ENCODE measurements around the gene ZNF280D. TPM values are rescaled to one million over a fixed set of nuclear protein-coding genes. Genes with fewer than 3 reads are reported as not detected.
"Not testable (repeated sequence)": the region's sequence is repeated elsewhere in the genome, so short reads cannot be mapped to it uniquely, and the experiment has no call there.

Gene ZNF280D, protein sequence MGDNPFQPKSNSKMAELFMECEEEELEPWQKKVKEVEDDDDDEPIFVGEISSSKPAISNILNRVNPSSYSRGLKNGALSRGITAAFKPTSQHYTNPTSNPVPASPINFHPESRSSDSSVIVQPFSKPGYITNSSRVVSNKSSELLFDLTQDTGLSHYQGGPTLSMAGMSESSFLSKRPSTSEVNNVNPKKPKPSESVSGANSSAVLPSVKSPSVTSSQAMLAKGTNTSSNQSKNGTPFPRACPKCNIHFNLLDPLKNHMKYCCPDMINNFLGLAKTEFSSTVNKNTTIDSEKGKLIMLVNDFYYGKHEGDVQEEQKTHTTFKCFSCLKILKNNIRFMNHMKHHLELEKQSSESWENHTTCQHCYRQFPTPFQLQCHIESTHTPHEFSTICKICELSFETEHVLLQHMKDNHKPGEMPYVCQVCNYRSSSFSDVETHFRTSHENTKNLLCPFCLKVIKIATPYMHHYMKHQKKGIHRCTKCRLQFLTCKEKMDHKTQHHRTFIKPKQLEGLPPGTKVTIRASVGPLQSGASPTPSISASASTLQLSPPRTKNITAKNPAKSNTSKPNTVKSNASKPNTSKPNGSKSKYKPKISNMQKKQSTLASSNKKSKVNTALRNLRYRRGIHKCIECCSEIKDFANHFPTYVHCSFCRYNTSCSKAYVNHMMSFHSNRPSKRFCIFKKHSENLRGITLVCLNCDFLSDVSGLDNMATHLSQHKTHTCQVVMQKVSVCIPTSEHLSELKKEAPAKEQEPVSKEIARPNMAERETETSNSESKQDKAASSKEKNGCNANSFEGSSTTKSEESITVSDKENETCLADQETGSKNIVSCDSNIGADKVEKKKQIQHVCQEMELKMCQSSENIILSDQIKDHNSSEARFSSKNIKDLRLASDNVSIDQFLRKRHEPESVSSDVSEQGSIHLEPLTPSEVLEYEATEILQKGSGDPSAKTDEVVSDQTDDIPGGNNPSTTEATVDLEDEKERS
- 10 to 100 TPM; 10.7 to 18.6 (median 12.5) TPM for polyA plus RNA-seq

DNA sequence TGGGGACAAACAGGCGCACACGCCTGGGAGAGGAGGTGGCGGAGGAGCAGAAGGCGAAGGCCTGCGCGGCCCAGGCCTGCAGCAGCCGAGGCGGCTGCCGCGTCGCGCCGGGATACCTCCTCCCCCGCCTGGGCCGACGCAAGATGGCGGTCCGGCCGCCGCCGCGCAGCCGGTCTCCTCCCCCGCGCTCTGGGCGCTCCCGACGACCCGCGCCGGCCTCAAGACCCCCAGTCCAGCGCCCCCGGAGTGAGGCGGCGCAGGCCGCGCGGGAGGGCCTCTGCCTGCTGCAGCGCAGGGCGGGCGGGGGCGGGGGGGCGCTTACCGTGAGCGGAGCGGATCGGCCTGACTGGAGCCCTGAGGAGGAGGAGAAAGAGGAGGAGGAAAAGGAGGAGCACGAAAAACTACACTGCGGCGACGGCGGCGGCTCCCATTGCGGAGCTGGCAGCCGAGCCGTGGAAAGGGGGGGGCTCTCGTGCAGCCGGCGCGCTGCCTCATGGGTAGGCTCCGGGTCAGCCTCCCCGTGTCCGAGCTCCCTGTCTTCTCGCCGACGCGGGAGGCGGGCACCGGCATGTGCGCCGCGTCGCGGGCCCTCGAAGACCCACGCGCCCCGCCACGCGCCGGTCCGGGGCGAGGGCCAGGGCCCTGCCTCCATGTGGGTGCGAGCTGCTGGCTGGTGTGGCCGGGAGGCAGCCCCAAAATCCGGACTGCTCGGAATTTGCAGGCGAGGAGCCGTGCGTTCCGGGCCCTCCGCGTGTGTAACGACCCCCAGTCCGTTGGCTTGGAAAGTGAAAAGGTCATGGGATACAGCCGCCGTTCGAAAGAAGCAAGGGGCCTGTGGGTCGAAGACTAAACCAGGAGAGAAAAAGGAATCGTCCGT lies at the start of gene ZNF280D:
ZNF280D (minus strand) TSS at position 374 of the 877 bp plus-strand sequence. CDS start 26,400 bp downstream, outside the sequence.
- H3K27ac ChIP-seq (ENCODE audit: low read depth, low read length): peak within 1 kb of the TSS; percentile 96
- WGBS, 3 donors: 10 to 13% (median 11%) methylated on average over 72 to 101 of the region's 101 CpGs

DNA sequence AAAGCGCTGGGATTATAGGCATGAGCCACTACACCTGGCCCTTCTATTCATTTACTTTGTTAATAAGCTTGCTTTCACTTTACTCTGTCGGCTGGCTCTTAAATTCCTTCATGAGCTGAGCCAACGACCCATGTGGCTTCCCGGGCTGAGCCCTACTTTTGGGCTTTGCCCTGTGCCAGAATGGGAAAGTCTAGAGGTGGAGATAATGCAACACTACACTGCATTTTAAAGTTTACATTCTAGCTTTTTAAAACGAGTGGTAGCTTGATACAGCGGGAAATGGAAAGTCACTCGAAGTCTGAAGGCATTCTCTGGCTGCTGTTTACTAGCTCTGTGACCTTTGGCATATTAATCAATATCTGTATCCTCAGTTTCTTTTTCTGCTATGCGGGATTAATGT lies 49.0 kb upstream of the ZNF280D start:
- no peak overlapping the region for H3K27ac ChIP-seq (ENCODE audit: low read depth, low read length)
- WGBS, 3 donors: 75 to 93% (median 88%) methylated on average over 8 of the region's 8 CpGs

DNA sequence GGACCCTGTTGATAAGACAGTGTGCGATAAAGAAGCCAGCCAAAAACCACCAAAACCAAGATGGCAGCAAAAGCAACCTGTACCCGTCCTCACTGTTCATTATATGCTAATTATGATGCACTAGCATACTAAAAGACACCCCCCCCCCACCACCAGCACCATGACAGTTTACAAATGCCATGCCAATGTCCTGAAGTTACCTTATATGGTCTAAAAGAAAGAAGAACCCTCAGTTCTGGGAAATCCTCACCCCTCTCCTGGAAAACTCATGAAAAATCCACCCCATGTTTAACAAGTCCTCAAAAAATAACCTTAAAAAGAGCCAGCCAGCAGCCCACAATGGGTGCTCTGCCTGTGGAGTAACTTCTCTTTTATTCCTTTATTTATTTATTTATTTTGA lies 48.4 kb upstream of the ZNF280D start:
- WGBS, 3 donors: 92 to 96% (median 95%) methylated on average over 2 of the region's 2 CpGs
- no peak overlapping the region for H3K27ac ChIP-seq (ENCODE audit: low read depth, low read length)

DNA sequence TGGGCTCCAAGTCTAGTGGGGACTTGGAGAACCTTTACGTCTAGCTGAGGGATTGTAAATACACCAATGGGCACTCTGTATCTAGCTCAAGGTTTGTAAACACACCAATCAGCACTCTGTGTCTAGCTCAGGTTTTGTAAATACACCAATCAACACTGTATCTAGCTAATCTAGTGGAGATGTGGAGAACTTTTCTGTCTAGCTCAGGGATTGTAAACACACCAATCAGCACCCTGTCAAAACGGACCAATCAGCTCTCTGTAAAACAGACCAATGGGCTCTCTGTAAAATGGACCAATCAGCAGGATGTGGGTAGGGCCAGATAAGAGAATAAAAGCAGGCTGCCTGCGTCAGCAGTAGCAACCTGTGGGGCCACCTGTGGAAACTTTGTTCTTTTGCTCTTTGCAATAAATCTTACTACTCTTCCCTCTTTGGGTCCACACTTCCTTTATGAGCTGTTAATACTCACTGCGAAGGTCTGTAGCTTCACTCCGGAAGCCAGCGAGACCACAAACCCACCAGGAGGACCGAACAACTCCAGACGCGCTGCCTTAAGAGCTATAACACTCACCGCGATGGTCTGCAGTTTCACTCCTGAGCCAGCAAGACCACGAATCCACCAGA lies 46.9 kb upstream of the ZNF280D start:
- 65 to 91% (median 78%) methylated on average over 12 of the region's 12 CpGs for WGBS, 3 donors
- not testable (repeated sequence) for H3K27ac ChIP-seq (ENCODE audit: low read depth, low read length)

DNA sequence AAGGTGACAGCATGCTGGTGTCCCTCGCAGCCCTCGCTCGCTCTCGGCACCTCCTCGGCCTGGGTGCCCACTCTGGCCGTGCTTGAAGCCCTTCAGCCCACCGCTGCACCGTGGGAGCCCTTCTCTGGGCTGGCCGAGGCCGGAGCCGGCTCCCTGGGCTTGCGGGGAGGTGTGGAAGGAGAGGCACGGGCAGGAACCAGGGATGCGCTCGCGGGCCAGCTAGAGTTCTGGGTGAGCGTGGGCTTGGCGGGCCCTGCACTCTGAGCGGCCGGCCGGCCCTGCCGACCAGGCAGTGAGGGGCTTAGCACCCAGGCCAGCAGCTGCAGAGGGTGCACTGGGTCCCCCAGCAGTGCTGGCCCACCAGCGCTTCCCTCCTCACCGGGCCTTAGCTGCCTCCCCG lies 46.1 kb upstream of the ZNF280D start:
- not testable (repeated sequence) for H3K27ac ChIP-seq (ENCODE audit: low read depth, low read length)
- WGBS, 3 donors: 92 to 97% (median 97%) methylated on average over 19 to 25 of the region's 25 CpGs

DNA sequence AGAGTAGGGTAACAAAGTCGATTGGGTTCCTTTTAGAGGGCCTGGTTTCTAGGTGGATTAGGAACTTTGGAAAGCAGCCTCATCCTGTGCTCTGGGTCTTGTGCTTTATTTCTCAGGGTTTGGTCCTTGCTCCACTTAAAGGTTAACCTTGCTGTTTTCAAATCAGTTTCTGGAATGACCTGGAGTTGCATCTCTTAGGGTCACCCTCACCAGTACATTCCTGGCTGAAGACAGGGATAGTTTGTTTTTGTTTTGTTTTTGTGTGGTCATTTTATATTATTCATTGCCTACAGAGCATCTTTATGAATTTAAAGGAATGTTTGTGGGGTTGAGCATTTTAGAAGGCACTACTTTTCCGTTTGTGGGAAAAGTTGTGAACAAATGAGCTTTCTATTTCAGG lies 45.5 kb upstream of the ZNF280D start:
- 75 to 84% (median 80%) methylated on average over 2 of the region's 2 CpGs for WGBS, 3 donors
- H3K27ac ChIP-seq (ENCODE audit: low read depth, low read length): no peak overlapping the region

DNA sequence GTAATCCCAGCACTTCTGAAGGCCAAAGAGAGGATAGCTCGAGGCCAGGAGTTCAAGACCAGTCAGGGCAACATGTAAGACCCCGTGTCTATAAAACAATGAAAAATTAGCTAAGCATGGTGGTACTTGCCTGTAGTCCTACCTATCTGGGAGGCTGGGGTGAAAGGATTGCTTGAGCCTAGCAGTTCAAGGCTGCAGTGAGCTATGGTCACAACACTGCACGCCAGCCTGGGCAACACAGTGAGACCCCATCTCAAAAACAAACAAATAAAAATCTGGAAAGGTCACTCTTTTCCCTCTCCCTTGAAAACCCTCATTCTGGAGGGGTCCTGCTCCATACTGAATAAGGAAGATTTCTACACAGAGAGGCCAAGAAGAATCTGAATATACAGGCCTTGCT lies 43.5 kb upstream of the ZNF280D start:
- 85 to 96% (median 92%) methylated on average over 3 of the region's 3 CpGs for WGBS, 3 donors
- H3K27ac ChIP-seq (ENCODE audit: low read depth, low read length): no peak overlapping the region

DNA sequence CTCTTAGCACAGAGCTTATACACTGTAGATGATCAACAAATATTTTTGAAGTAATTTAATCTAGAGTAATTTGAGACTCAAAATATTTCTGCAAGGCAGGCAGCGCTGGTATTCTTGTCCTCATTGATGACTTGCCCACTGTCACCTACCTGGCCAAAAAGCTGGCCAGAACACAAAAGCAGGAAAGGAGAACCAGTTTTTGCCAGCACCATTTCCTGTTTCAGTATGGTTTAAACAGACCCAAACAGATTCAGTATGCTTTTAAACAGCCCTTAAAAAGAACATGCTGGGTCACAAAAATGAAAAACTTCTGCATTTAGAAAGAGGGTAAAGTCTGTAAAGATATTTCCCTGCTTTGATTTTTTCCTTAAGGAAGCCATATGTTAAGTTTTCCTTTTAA lies 42.3 kb upstream of the ZNF280D start:
- no peak overlapping the region for H3K27ac ChIP-seq (ENCODE audit: low read depth, low read length)

DNA sequence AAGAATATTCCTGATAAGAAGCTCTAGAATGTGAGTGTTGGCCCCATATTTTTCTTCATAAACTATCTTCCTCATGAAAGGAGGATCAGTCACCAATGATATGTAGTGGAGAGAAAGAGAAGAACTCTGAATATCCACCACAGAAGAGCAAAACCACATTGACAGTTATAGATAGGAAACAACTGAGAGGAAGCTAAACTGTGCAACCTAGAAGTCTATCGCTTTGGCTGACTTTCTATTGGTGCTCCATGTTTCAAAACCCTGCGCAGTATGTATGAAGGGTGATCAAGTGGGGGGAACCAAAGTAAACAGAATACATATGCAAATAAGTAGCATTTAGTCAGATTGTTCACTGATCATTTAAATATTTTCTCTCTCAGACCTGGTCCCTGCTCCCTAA lies 41.0 kb upstream of the ZNF280D start:
- no peak overlapping the region for H3K27ac ChIP-seq (ENCODE audit: low read depth, low read length)

More for the DNA sequence above, 42.3 kb upstream of the ZNF280D start:
- WGBS, 3 donors: 39 to 63% (median 54%) methylated on average over 1 of the region's 1 CpG

DNA sequence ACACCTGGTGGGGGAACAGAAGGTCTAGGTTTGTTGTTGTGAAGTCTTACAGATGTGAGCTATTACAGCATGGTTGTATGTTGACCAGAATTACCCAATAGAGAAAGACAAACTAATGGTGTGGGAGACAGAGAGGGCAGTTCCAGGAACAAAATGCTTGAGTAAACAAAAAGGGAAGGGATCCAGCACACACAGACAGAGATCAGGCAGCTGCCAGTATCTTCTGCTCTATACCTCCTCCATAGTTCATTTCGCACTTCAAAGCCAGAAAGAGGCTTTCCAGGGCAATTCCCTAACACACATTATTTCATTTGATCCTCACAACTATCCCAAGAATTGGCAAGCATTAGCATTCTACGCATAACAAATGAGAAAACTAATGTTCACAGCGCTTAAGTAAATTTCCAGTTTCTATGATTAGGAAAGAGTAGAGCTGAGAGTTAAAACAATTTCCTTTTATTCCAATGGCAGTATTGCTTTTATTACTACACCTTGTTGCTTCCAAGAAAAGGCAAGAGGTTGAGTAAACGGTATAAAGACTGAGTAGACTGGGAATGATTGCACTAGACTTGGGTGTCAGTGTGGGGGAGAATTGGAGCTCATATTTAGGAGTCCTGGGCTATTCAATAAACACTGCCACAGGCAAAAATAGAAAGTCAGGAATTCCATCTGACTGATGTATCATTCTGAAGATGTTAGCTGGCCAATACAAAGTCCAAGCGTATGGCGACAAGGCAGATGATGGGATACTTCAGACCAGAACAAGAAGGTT lies 39.7 kb upstream of the ZNF280D start:
- H3K27ac ChIP-seq (ENCODE audit: low read depth, low read length): no peak overlapping the region
- WGBS, 3 donors: 51 to 80% (median 55%) methylated on average over 6 of the region's 6 CpGs

More for the DNA sequence above, 41.0 kb upstream of the ZNF280D start:
- 64 to 91% (median 67%) methylated on average over 2 of the region's 2 CpGs for WGBS, 3 donors

DNA sequence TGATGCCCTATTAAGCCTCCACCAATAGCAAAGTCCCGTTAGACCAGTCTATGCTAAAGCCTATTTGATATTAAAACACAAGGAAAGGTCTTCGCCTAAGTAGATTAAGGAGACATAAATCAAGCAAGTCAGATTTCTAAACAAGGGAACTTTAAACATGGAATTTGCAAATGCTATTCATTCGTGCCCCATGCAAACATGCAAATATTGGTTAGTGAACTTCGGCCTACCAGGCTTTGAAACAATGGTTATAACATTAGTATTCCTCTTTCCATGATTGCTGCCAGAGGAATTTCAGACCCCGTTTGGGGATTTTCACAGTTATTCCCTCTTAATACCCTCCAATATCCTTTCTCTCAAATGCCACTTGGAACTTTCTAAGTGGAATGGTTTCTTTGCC lies 36.9 kb upstream of the ZNF280D start:
- 75 to 86% (median 82%) methylated on average over 5 of the region's 5 CpGs for WGBS, 3 donors

DNA sequence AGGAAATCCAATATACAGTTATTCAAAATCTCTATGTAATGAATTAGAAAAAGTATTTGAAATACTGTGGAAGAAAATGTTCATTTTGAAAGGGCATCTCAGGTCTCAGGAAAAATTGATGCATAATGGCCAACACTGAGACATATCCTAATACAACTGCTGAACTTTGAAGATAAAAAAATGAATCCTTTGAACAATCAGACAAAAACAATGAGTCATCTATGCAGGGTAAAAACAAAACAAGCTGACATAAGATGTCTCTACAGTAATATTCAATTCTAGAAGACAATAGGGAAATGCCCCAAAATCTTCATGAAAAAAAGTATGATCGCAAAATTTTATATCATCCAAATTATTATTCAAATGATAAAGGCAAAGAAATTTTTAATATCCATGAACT lies 34.0 kb upstream of the ZNF280D start:
- no peak overlapping the region for H3K27ac ChIP-seq (ENCODE audit: low read depth, low read length)
- 89 to 95% (median 93%) methylated on average over 1 of the region's 1 CpG for WGBS, 3 donors

More for the DNA sequence above, 36.9 kb upstream of the ZNF280D start:
- no peak overlapping the region for H3K27ac ChIP-seq (ENCODE audit: low read depth, low read length)

DNA sequence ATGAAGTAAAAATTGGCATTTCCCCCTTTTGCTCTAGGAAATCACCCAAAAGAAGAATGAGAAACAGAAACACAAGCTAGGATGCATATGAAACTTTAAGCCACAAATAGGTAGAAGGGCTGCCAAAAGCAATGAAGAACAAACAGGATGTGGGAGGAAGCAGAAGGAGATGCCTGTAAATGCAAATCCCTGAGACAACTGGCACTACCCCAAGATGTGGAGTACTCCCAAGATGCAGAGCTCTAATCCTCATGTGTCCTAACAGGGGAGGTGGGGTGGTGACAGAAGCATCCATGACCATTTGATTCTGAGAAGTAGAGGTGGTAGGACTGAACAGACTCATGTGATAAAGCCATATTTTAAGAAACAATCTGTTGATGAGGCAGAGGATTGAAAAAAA lies 31.9 kb upstream of the ZNF280D start:
- no peak overlapping the region for H3K27ac ChIP-seq (ENCODE audit: low read depth, low read length)

DNA sequence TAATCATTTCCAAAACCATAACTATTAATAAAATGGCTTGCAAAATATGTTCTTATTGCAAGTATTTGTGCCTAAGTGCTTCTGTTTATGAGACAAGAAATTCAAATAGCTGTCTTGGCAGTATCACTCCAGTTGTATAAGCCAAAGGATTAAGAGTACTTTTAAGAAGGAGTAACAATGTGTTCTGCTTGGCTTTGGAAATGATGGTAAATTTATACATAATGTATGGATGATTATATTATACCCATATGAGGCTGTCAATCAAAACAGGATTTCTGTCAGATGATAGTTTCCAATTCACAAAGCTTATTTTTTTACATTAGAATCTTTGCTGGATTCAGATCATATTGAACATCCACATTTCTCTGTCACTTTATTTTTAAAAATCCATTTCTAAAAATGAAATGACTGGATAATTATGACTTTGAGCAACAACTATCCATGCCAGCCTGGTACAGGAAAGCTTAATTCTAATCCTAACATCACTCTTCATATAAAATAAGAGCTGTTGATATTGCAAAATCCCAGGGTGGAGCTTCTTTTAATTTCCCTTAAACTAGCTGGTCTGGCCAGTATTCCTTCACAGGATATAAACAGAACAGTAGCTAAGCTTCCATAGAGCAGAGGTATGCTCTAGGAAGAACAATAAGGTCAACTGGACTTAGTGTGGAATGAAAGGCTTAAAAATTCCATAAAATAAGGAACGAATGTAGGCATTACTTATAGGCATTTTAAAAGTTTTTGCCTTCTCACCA lies 30.0 kb upstream of the ZNF280D start:
- 63 to 87% (median 69%) methylated on average over 1 of the region's 1 CpG for WGBS, 3 donors
- no peak overlapping the region for H3K27ac ChIP-seq (ENCODE audit: low read depth, low read length)

DNA sequence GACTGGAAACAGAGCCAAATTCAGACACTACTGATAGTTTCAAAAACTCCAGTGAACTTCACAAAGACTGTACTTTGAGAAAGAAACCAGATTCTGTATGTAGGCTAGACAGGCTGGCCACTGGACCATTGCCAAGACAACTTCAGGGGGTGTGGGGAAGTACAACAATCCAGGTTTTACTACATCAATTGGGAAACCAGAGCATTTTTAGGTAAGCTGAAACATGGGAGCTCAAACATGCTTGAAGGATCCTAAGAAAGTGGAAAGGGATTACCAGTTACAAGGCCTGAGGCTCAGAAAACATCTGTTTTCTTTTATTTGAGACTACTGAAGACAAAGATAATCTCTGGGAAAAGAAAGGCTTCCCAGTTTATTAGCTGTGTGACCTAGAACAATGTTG lies 26.9 kb upstream of the ZNF280D start:
- no peak overlapping the region for H3K27ac ChIP-seq (ENCODE audit: low read depth, low read length)

DNA sequence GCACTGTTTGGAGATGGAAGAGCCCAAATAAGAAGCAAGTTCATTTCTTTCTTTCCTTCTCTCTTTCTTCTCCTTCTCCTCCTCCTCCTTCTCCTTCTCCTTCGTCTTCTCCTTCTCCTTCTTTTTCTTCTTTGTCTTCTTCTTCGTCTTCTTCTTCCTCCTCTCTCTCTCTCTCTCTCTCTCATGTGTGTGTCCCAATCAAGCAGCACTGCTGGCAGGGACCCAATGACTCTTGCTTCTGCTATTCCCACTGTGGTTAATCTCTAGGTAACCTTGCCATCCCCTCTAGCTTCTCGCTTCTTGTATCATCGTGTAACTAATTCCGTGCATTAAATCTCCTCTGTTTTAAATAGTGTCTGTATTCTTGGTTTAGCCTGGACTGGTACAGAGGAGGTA lies 26.1 kb upstream of the ZNF280D start:
- 38 to 83% (median 70%) methylated on average over 4 to 5 of the region's 5 CpGs for WGBS, 3 donors
- no peak overlapping the region for H3K27ac ChIP-seq (ENCODE audit: low read depth, low read length)
